SK-N-SH treated with all-trans-retinoic acid at 6 μM for 48 hours (cell line): ENCODE data around the gene TNC.

Experiments
- BACH2 ChIP-seq: fragments of 250-450 bp; sonication (Bioruptor Pico); IDR thresholded peaks from 2 replicates; pipeline ENCODE4 v1.9.0; 2021; ENCODE audit warnings: mild to moderate bottlenecking, borderline replicate concordance
- CREB5 ChIP-seq: fragments of 250-450 bp; sonication (Bioruptor Pico); IDR thresholded peaks from 2 replicates; pipeline ENCODE4 v1.5.1; 2020; ENCODE audit warnings: low read depth, mild to moderate bottlenecking, moderate library complexity
- CSRNP3 ChIP-seq: fragments of 250-450 bp; sonication (Bioruptor Pico); IDR thresholded peaks from 2 replicates; pipeline ENCODE4 v1.5.1; 2021; ENCODE audit warnings: mild to moderate bottlenecking, moderate library complexity
- ISL1 ChIP-seq: fragments of 250-450 bp; sonication (Bioruptor Pico); IDR thresholded peaks from 2 replicates; pipeline ENCODE4 v2.1.2; 2022; ENCODE audit warnings: mild to moderate bottlenecking, moderate library complexity
- OSR1 ChIP-seq: fragments of 250-450 bp; sonication (Bioruptor Pico); IDR thresholded peaks from 2 replicates; pipeline ENCODE4 v1.8.0; 2022; ENCODE audit warnings: moderate library complexity, mild to moderate bottlenecking, inconsistent platforms
- PATZ1 ChIP-seq: fragments of 250-450 bp; sonication (Bioruptor Pico); IDR thresholded peaks from 2 replicates; pipeline ENCODE4 v1.8.0; 2020; ENCODE audit warnings: mild to moderate bottlenecking, moderate library complexity, borderline replicate concordance
- POU6F1 ChIP-seq: fragments of 250-450 bp; sonication (Bioruptor Pico); IDR thresholded peaks from 2 replicates; pipeline ENCODE4 v1.8.0; 2021; ENCODE audit warnings: low read depth, mild to moderate bottlenecking, moderate library complexity, borderline replicate concordance
- RARB ChIP-seq: fragments of 250-450 bp; sonication (Bioruptor Pico); IDR thresholded peaks from 2 replicates; pipeline ENCODE4 v1.8.0; 2021; ENCODE audit warnings: mild to moderate bottlenecking, moderate library complexity
- TOX ChIP-seq: fragments of 250-450 bp; sonication (Bioruptor Pico); IDR thresholded peaks from 2 replicates; pipeline ENCODE4 v1.8.0; 2021; ENCODE audit warnings: mild to moderate bottlenecking, moderate library complexity, borderline replicate concordance
- ZFP30 ChIP-seq: fragments of 450-650 bp; formaldehyde crosslinking; IDR thresholded peaks from 2 replicates; pipeline ENCODE4 v1.5.0; 2022; ENCODE audit warnings: mild to moderate bottlenecking, moderate library complexity
- ZNF565 ChIP-seq: fragments of 450-650 bp; formaldehyde crosslinking; conservative IDR thresholded peaks from 2 replicates; pipeline ENCODE4 v1.5.0; 2020; ENCODE audit warnings: low read depth, mild to moderate bottlenecking, moderate library complexity
- ZNF70 ChIP-seq: fragments of 450-650 bp; formaldehyde crosslinking; IDR thresholded peaks from 2 replicates; pipeline ENCODE4 v1.5.0; 2020; ENCODE audit warnings: mild to moderate bottlenecking, moderate library complexity

- TF ChIP-seq ZNF70 (CRISPR knock-in tag) (no peak), OSR1 (no peak), ZFP30 (CRISPR knock-in tag) (no peak), PATZ1 (CRISPR knock-in tag) (no peak), TOX (no peak), CREB5 (CRISPR knock-in tag) (no peak), RARB (CRISPR knock-in tag) (no peak), CSRNP3 (CRISPR knock-in tag) (no peak), ZNF565 (CRISPR knock-in tag) (no peak), POU6F1 (CRISPR knock-in tag) (no peak), ISL1 (no peak), BACH2 (CRISPR knock-in tag) (no peak)
Measured at GRCh38 chr9:115122937-115123336, 5.0 kb upstream of the TNC start.
